BE2C (cell line): ENCODE data around the gene SEMA7A.

ENCODE experiments used
- DNase-seq: peaks from one replicate; pipeline ENCODE4 v3.0.0-alpha.2; 2020
- H3K27me3 ChIP-seq: fragments of 250-450 bp; sonication (Bioruptor Pico); 2 replicates; pipeline ENCODE4 v1.5.1; 2020; ENCODE audit warnings: mild to moderate bottlenecking
- H3K36me3 ChIP-seq: fragments of 250-450 bp; sonication (Bioruptor Pico); 2 replicates; pipeline ENCODE4 v1.5.1; 2020; ENCODE audit warnings: mild to moderate bottlenecking
- H3K4me1 ChIP-seq: fragments of 250-450 bp; sonication (Bioruptor Pico); 2 replicates; pipeline ENCODE4 v1.5.1; 2020
- H3K4me3 ChIP-seq: 2 replicates; pipeline ENCODE4 v1.5.1; 2011; ENCODE audit warnings: low read depth, low read length
- H3K9me3 ChIP-seq: fragments of 250-450 bp; sonication (Bioruptor Pico); 2 replicates; pipeline ENCODE4 v1.5.1; 2020
- TF ChIP-seq, protein P1 (sequence below): IDR thresholded peaks from 2 replicates; pipeline ENCODE4 v1.5.1; 2012; ENCODE audit warnings: mild to moderate bottlenecking, low read depth, low read length

The SEMA7A gene

DNA sequence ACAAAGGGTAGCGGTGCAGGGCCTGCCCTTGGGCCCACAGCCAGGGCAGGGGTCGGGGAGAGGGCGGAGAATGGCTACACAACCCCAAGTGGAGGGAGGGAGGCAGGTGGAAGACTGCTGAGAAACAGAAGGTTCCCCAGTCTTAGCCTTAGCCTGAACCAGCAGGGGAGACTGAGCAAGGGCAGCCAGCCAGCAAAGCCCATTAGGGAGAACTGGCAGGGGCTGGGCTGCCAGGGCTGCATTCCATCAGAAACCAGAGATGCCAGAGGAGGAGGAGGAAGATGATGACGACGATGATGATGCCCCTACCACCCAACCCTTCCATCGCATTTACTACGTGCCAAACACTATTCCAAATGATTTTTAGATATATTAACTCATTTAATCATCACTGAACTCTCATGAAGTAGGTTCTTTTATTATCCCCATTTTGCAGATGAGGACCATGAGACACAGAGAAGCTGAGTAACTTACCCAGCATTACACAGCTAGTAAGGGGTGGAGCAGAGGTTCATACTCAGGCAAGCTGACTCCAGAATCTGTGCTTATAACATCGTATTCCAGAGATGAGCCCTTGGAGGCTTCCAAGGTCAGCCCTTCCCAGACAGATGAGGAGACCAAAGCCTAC lies 8.7 kb downstream of the SEMA7A start:
- no peak for DNase-seq
- Histone ChIP-seq H3K27me3 (no peaks in the 10 kb centered on the region), H3K36me3 (no peaks in the 10 kb centered on the region), H3K9me3 (no peaks in the 10 kb centered on the region), H3K4me1 (no peaks in the 10 kb centered on the region), H3K4me3 (no peak overlapping the region)
- TF ChIP-seq, protein P1, sequence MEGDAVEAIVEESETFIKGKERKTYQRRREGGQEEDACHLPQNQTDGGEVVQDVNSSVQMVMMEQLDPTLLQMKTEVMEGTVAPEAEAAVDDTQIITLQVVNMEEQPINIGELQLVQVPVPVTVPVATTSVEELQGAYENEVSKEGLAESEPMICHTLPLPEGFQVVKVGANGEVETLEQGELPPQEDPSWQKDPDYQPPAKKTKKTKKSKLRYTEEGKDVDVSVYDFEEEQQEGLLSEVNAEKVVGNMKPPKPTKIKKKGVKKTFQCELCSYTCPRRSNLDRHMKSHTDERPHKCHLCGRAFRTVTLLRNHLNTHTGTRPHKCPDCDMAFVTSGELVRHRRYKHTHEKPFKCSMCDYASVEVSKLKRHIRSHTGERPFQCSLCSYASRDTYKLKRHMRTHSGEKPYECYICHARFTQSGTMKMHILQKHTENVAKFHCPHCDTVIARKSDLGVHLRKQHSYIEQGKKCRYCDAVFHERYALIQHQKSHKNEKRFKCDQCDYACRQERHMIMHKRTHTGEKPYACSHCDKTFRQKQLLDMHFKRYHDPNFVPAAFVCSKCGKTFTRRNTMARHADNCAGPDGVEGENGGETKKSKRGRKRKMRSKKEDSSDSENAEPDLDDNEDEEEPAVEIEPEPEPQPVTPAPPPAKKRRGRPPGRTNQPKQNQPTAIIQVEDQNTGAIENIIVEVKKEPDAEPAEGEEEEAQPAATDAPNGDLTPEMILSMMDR, result no peak

DNA sequence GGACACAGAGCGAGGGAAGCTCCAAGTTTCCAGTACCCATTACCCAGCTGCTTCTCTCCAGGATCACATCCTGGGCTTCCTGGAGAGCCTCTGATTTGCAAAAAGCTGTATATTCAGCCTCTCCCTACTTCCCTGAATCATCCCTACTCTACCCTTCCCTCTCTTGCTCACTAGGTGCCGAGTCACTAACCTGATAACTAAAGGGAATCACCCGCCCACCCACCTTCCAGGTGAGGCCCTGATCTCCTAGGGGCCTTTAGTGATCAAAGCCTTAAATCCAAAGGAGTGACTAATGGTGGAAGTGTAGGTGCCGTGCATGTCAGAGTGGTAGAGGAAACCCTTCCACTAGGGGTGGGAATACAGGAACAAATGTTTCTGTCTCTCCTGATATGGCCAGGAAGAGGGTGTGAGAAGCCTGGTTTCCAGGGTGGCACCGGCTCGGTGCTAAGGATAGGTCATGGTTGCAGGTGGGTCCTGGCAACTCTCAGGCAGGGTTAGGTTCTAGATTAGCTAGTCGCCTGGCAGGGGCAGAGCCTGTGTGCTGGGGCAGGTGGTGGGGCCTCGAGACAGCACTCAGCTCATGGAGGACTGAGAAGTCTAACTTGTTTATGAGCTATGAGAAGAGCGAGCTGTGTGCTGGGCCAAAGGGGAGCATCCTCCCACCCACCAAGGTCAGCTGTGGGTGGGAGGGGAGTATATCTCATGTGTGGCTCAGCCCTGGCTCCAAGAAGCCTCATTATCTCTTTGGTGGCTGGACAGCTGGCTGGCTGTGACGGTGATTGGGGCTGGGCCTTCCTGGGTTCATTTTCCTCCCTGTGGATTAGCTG lies 10.1 kb downstream of the SEMA7A start:
- no peaks in the 10 kb centered on the region for H3K9me3 ChIP-seq
- TF ChIP-seq, protein P1, result no peak

DNA sequence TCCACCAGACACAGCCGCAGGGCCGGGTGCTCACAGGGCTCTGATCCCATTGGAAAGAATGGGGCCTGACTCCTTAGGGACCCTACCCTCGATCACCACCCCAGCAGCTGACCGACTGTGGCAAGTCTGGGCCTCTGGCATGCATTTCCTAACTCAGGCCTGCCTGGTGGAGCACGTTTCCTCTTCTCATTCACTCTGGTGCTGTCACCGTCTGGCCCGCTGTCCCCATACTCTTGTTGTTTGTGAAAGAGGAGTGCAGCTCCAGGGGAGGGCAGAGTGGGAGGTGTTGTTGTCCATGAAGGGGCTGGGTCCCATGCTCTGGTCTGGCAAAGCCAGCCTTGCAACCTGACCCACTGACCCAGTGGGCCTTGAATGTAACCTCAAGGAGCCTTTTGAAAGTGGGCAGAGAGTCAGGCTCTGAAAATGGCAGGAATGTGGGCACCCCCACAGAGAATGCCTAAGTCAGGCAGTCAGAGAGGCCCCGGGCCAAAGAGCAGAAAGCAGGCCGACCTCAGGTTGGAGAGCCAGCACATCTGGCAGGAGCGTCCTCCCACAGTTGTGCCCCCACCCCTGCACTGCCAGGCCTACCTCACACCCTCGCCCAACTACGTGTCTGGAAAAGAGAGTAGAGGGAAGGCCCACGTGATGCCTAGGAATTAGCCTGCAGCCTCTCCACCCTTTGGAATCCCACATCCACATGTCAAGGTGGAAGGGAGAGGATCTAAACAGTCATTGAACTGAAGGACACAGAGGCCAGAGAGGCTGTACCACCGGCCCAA lies 10.9 kb downstream of the SEMA7A start:
- Histone ChIP-seq H3K27me3 (no peaks in the 10 kb centered on the region), H3K4me1 (peaks cover 10% of the 10 kb centered on the region), H3K4me3 (no peak overlapping the region), H3K36me3 (no peaks in the 10 kb centered on the region), H3K9me3 (no peaks in the 10 kb centered on the region)
- no peak for DNase-seq
- TF ChIP-seq, protein P1, result no peak

More for the DNA sequence above, 10.1 kb downstream of the SEMA7A start:
- Histone ChIP-seq H3K36me3 (no peaks in the 10 kb centered on the region), H3K4me1 (peaks cover 3% of the 10 kb centered on the region), H3K27me3 (no peaks in the 10 kb centered on the region), H3K4me3 (no peak overlapping the region)
- DNase-seq, result no peak

DNA sequence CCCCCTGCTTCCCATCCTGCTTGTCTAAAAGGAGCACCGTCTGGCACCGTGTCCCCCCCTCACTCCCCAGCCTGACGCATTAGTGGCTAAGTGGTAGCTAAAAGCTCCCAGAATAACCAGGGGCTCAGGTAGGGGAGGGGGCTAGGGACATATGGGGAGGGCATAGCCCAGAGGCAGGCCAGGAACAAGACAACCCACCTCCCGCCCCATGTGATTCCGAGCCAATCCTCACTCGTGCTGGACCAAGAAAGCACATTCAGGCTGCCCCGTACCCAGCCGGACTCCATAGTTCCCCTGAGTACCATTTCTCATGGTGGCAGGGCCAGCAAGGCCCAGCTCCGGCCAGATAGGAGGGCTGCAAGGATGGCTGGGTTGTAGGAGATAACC lies 11.5 kb downstream of the SEMA7A start:
- Histone ChIP-seq H3K9me3 (no peaks in the 10 kb centered on the region), H3K36me3 (no peaks in the 10 kb centered on the region), H3K4me3 (no peak overlapping the region), H3K4me1 (peaks cover 10% of the 10 kb centered on the region), H3K27me3 (no peaks in the 10 kb centered on the region)
- TF ChIP-seq, protein P1, result no peak
- DNase-seq, result no peak

DNA sequence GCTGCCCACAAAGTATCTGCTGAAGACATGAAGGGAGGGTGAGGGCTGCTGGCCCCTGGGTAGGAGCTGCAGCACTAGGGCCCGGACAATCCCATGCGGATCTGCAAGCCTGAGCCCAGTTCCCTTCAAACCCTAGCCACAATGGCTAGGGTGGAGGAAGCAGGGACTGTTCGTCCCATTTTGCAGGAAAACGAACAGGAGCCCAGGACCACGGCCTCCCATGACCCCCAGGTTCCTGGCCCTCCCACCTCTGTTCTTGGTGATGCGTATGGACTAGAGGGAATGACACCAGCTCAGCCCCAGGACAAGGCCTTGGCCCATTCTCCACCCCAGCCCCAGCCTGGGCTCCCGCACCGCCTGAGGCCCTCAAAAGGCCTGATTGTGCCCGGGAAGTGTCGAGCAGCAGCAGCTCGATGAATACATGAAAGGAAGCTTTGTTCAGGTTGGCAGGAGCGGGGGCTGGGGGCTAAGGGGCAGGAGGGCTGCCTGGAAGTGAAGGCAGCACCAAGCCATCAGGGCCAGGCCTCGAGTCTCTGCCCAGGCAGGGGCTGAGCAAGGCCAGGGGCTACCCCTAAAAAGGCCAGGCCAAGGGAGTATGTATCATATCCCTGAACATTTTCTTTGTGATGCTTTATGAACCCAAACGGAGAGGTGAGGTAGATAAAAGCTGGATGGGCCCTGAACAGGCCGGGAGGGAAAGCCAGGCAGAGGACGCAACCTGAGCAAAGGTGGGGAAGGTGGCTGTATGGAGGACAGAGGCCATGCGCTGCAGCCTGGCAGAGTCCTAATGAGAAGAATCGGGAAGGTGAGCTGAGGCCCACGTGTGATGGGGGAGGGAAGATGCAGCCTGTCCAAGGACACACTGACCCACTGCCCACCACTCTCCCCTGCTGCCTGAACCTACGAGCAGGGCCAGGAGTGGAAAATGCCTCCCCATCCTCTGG lies 12.2 kb downstream of the SEMA7A start:
- Histone ChIP-seq H3K4me3 (no peak overlapping the region), H3K27me3 (no peaks in the 10 kb centered on the region), H3K4me1 (peaks cover 13% of the 10 kb centered on the region), H3K9me3 (no peaks in the 10 kb centered on the region), H3K36me3 (no peaks in the 10 kb centered on the region)
- TF ChIP-seq, protein P1, result no peak
- no peak for DNase-seq
